IgD-negative memory B cell (primary cell): ENCODE results near the gene TCP10L. TPM values are rescaled to one million over a fixed set of nuclear protein-coding genes. Genes with fewer than 3 reads are reported as not detected.
A peak's percentile ranks its signal among the peaks of the same experiment; 100 is the strongest.
"Not testable (repeated sequence)": the region's sequence is repeated elsewhere in the genome, so short reads cannot be mapped to it uniquely, and the experiment has no call there.

ENCODE experiments used
- H3K27ac Mint-ChIP-seq, 3 donors: one replicate each; pipeline ENCODE4 v1.8.0; 2020 to 2022; ENCODE audit warnings: mild to moderate bottlenecking in 3 of 3, mixed read lengths in 3 of 3, moderate library complexity in 1 of 3
- H3K27me3 Mint-ChIP-seq: one replicate; pipeline ENCODE4 v1.8.0; 2021; ENCODE audit warnings: mixed read lengths
- H3K36me3 Mint-ChIP-seq: one replicate; pipeline ENCODE4 v1.8.0; 2020; ENCODE audit warnings: mild to moderate bottlenecking, mixed read lengths
- H3K4me1 Mint-ChIP-seq, 3 donors: one replicate each; pipeline ENCODE4 v1.8.0; 2020 to 2022; ENCODE audit warnings: mixed read lengths in 3 of 3, mild to moderate bottlenecking in 1 of 3
- H3K4me3 Mint-ChIP-seq, 4 donors: one replicate each; pipeline ENCODE4 v1.8.0; 2020 to 2022; ENCODE audit warnings: mild to moderate bottlenecking in 4 of 4, mixed read lengths in 4 of 4, moderate library complexity in 3 of 4
- H3K9me3 Mint-ChIP-seq, 3 donors: one replicate each; pipeline ENCODE4 v1.8.0; 2020 to 2021; ENCODE audit warnings: mixed read lengths in 3 of 3, mild to moderate bottlenecking in 1 of 3
- polyA plus RNA-seq: library from polyadenylated mRNA; unstranded; fragments of 300-500 nt; fragmentation: Illumina TruSeq; gene quantifications from one replicate; pipeline ENCODE4 v1.2.3, GENCODE V29; 2021

TCP10L gene
- polyA plus RNA-seq, 1 donor from 2014 or later: 0.28 TPM

DNA sequence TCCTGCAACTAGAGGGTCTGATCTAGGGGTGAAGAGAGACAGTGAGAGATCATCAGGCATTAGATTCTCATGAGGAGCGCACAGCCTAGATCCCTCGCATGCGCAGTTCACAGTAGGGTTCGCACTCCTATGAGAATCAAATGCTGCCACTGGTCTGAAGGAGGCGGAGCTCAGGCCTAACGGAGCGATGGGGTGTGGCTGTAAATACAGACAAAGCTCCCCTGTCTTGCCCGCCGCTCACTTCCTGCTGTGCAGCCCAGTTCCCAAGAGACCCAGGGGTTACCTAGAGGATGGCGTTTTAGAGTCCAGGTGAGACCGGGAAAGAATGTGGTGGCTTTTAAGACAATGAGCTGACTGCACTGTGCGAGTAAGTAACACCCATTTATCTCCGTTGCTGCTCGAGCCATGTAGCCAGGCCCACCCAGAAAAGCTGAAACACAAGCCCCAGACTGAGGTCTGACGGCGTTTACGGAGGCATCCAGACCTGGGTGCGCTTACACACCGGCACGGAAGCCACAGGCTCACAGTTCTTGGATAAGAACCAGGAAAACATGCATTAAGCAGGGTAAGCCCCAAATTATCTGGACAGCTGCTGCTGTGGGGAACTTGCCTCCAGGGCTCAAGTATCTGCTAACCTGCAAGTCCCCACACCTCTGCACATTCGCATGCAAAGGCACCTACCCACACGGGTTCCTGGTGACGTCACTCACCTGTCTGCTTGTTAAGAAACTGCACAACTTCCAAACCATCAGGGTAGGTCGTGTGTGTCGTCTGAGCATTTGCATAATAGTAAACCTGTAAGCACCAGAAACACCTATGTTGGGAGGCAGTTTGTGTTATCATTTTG lies 12.5 kb downstream of the TCP10L start:
- Mint-ChIP-seq H3K4me1 (peaks cover 0 to 9% (median 6%) of the 10 kb centered on the region in 3 donors), H3K4me3 (peak overlapping the region in 1 of 4 donors; percentile 3), H3K27ac (peak overlapping the region in 1 of 3 donors; percentile 50), H3K36me3 (no peaks in the 10 kb centered on the region), H3K27me3 (peaks cover 8% of the 10 kb centered on the region), H3K9me3 (no peaks in the 10 kb centered on the region)

DNA sequence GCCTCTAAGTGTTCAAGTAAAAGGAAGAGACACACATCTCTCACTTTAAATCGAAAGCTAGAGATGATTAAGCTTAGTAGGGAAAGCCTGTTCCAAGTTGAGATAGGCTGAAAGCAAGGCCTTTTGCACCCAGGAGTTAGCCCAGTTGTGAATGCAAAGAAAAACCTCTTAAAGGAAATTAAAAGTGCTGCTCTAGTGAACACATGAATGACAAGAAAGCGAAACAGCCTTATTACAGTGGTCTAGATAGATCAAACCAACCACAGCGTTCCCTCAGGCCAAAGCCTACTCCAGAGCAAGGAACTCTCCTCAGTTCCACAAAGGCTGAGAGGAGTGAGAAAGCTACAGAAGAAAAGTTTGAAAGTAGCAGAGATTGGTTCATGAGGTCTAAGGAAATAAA lies 14.9 kb downstream of the TCP10L start:
- Mint-ChIP-seq H3K36me3 (peaks cover 1% of the 10 kb centered on the region), H3K4me3 (peak overlapping the region in 2 of 4 donors; percentile 8 to 94), H3K9me3 (no peaks in the 10 kb centered on the region), H3K4me1 (peaks cover 0 to 9% (median 6%) of the 10 kb centered on the region in 3 donors), H3K27me3 (peaks cover 12% of the 10 kb centered on the region), H3K27ac (peak overlapping the region in 1 of 3 donors; percentile 75)

GRCh38 chr21:32569261-32570230 lies 15.8 kb downstream of the TCP10L start:
- peaks cover 0 to 9% (median 6%) of the 10 kb centered on the region in 3 donors for H3K4me1 Mint-ChIP-seq
- H3K9me3 Mint-ChIP-seq: peaks cover 3 to 6% (median 5%) of the 10 kb centered on the region in 3 donors
- H3K27ac Mint-ChIP-seq: peak overlapping the region in 2 of 3 donors; percentile 8 to 75
- peaks cover 12% of the 10 kb centered on the region for H3K27me3 Mint-ChIP-seq
- H3K4me3 Mint-ChIP-seq: peak overlapping the region; percentile 70 to 94 (median 88)
- peaks cover 3% of the 10 kb centered on the region for H3K36me3 Mint-ChIP-seq

- H3K4me1 Mint-ChIP-seq: peaks cover 0 to 8% (median 6%) of the 10 kb centered on the region in 3 donors
- peaks cover 5% of the 10 kb centered on the region for H3K36me3 Mint-ChIP-seq
- no peak overlapping the region for H3K4me3 Mint-ChIP-seq
- peaks cover 9% of the 10 kb centered on the region for H3K27me3 Mint-ChIP-seq
- H3K27ac Mint-ChIP-seq: no peak overlapping the region
- H3K9me3 Mint-ChIP-seq: peaks cover 3 to 8% (median 7%) of the 10 kb centered on the region in 3 donors
Measured at GRCh38 chr21:32567626-32568025, 17.7 kb downstream of the TCP10L start.

- Mint-ChIP-seq H3K27me3 (peaks cover 6% of the 10 kb centered on the region), H3K9me3 (peaks cover 3 to 8% (median 7%) of the 10 kb centered on the region in 3 donors), H3K4me3 (no peak overlapping the region), H3K36me3 (peaks cover 5% of the 10 kb centered on the region), H3K4me1 (peaks cover 0 to 6% (median 5%) of the 10 kb centered on the region in 3 donors), H3K27ac (no peak overlapping the region)
Measured at GRCh38 chr21:32566741-32567389, 18.5 kb downstream of the TCP10L start.

DNA sequence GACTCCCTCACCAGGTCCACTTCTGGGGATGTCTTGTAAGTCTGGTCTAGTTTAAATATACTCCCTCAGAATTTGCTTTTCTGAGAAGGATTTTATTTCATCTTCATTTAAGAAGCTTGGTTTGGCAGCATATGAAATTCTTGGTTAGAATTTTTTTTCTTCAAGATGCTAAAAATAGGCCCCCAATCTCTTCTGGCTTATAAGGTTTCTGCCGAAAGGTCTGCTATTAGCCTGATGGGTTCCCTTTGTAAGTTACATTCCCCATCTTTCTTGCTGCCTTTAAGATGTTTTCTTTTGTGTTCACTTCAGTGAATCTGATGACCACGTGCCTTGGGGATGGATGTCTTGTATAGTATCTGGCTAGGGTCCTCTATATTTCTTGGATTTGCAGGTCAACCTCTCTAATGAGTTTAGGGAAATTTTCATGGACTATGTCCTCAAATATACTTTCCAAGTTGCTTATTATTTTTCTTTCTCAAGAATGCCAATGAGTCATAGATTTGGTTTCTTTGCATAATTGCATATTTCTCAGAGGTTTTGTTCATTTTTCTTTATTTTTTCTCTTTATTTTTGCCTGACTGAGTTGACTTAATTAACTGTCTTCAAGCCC lies 19.4 kb downstream of the TCP10L start:
- Mint-ChIP-seq H3K27me3 (peaks cover 5% of the 10 kb centered on the region), H3K27ac (no peak overlapping the region), H3K4me3 (no peak overlapping the region), H3K9me3 (peaks cover 3 to 8% (median 7%) of the 10 kb centered on the region in 3 donors), H3K4me1 (peaks cover 0 to 6% (median 5%) of the 10 kb centered on the region in 3 donors), H3K36me3 (peaks cover 5% of the 10 kb centered on the region)

- H3K4me1 Mint-ChIP-seq: no peaks in the 10 kb centered on the region
- H3K36me3 Mint-ChIP-seq: peaks cover 5% of the 10 kb centered on the region
- no peak overlapping the region for H3K4me3 Mint-ChIP-seq
- no peak overlapping the region for H3K27ac Mint-ChIP-seq
- peaks cover 3% of the 10 kb centered on the region for H3K27me3 Mint-ChIP-seq
- H3K9me3 Mint-ChIP-seq: peaks cover 3 to 8% (median 7%) of the 10 kb centered on the region in 3 donors
Measured at GRCh38 chr21:32562915-32563314, 22.4 kb downstream of the TCP10L start.

- peaks cover 5% of the 10 kb centered on the region for H3K36me3 Mint-ChIP-seq
Measured at GRCh38 chr21:32562426-32562825, 22.9 kb downstream of the TCP10L start.

GRCh38 chr21:32561476-32561875 lies 23.8 kb downstream of the TCP10L start:
- not testable (repeated sequence) for H3K4me3 Mint-ChIP-seq, H3K36me3 Mint-ChIP-seq, H3K27me3 Mint-ChIP-seq

More at GRCh38 chr21:32562426-32562825, 22.9 kb downstream of the TCP10L start:
- Mint-ChIP-seq H3K27me3 (peaks cover 3% of the 10 kb centered on the region), H3K9me3 (peaks cover 3 to 8% (median 7%) of the 10 kb centered on the region in 3 donors), H3K4me1 (no peaks in the 10 kb centered on the region), H3K4me3 (no peak overlapping the region), H3K27ac (no peak overlapping the region)

DNA sequence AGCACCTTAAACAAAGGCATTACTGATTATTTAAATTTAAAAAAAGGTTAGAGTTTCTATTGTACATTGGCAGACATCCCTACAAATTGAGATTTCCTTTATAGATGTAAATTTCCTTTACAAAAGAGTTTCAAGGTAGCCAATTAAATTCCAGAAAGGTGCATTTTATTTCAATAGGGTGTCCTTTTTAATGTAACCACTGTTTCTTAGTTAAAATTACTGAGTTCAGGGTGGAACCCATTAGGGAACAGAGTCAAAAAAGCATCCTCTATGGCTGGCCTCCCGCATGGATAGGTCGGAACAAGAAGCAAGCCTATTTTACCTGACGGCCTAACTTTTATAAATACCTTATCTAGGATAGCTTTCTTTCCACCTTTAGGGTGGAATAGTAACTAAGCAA lies 24.4 kb downstream of the TCP10L start:
- Mint-ChIP-seq H3K9me3 (peaks cover 3 to 8% (median 7%) of the 10 kb centered on the region in 3 donors), H3K4me3 (no peak overlapping the region), H3K4me1 (no peaks in the 10 kb centered on the region), H3K36me3 (peaks cover 5% of the 10 kb centered on the region), H3K27ac (no peak overlapping the region), H3K27me3 (peaks cover 3% of the 10 kb centered on the region)

More at GRCh38 chr21:32561476-32561875, 23.8 kb downstream of the TCP10L start:
- not testable (repeated sequence) for H3K27ac Mint-ChIP-seq, H3K4me1 Mint-ChIP-seq, H3K9me3 Mint-ChIP-seq

GRCh38 chr21:32559006-32559610 lies 26.2 kb downstream of the TCP10L start:
- Mint-ChIP-seq H3K27ac (no peak overlapping the region), H3K9me3 (no peaks in the 10 kb centered on the region), H3K27me3 (peaks cover 3% of the 10 kb centered on the region), H3K36me3 (peaks cover 2% of the 10 kb centered on the region), H3K4me1 (no peaks in the 10 kb centered on the region), H3K4me3 (no peak overlapping the region)

GRCh38 chr21:32558106-32558505 lies 27.2 kb downstream of the TCP10L start:
- no peaks in the 10 kb centered on the region for H3K36me3 Mint-ChIP-seq
- no peaks in the 10 kb centered on the region for H3K9me3 Mint-ChIP-seq
- H3K4me1 Mint-ChIP-seq: no peaks in the 10 kb centered on the region
- H3K27ac Mint-ChIP-seq: no peak overlapping the region
- H3K4me3 Mint-ChIP-seq: no peak overlapping the region
- H3K27me3 Mint-ChIP-seq: peaks cover 3% of the 10 kb centered on the region

DNA sequence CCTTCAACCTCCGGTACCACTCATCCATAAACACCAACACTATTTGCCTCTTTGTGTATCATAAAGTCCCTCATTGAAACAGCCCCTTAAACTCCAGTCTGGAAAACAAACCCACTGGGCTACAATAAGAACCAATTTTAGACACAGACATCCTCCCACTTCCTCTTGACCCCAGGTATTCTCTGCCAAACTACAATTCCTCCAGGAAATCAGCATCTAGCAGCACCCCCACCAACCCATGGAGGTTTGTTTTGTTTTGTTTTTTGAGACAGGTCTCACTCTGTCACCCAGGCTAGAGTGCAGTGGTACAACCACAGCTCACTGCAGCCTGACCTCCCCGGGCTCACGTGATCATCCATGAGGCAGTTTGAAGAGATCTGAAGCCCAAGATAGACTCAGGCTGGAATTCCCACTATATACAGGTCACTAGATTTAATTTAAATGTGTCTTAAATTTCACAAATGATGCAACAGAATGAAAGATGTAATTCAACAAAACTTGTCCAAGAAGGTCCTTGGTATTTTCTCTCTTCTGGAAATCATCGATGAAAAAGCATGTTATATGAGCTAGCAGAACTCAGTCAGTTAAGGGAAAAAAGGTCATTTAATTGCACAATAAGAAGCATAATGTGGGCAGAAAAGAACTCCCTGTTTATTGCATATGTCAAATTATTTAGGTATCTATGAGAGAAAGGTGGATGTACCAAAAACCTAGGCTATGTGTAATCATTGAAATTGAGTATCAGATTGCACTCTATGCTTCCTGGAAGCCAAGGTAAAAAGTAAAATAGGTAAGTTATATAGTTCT lies 30.3 kb downstream of the TCP10L start:
- H3K4me3 Mint-ChIP-seq: no peak overlapping the region
- no peaks in the 10 kb centered on the region for H3K4me1 Mint-ChIP-seq
- H3K27me3 Mint-ChIP-seq: peaks cover 3% of the 10 kb centered on the region
- H3K9me3 Mint-ChIP-seq: no peaks in the 10 kb centered on the region
- H3K27ac Mint-ChIP-seq: no peak overlapping the region
- H3K36me3 Mint-ChIP-seq: peaks cover 2% of the 10 kb centered on the region
